WTC11 (cell line): Measurements from ENCODE around the gene AKR1C4.

Experiments
- SMAD4 ChIP-seq: sonication (generic); formaldehyde crosslinking; IDR thresholded peaks from 2 replicates; pipeline ENCODE4 v1.8.0; 2022; ENCODE audit warnings: mild to moderate bottlenecking, missing genetic modification reagents
- SP1 ChIP-seq: sonication (generic); formaldehyde crosslinking; conservative IDR thresholded peaks from 2 replicates; pipeline ENCODE4 v1.8.1; 2022; ENCODE audit warnings: missing genetic modification reagents
- ZNF232 ChIP-seq: sonication (generic); formaldehyde crosslinking; IDR thresholded peaks from 2 replicates; pipeline ENCODE4 v1.8.0; 2022; ENCODE audit warnings: mild to moderate bottlenecking, missing genetic modification reagents
- TF ChIP-seq, protein P1 (sequence below): fragments of 200-600 bp; IDR thresholded peaks from 2 replicates; pipeline ENCODE4 v1.8.0; 2022; ENCODE audit warnings: antibody characterized with exemption

DNA sequence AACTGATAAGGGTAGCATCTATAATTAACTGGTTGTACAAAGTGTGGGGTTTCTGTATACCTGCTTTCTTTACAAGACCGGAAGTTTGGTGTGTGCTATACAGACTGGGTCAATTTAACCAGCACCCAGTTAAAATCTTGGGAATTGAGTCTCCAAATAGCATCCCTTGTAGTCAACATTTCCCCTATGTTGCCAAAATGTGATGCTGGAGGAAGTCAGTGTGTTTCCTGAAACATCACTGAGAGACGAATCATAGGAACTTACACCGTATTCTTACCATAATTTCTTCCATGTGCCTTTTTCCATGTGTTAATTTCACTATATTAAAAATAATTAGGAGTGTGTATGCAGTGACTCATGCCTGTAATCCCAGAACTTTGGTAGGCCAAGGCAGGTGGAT, 1.7 kb downstream of the AKR1C4 start:
- TF ChIP-seq ZNF232 (no peak), SMAD4 (no peak), SP1 (CRISPR knock-in tag) (no peak)
- TF ChIP-seq, protein P1, sequence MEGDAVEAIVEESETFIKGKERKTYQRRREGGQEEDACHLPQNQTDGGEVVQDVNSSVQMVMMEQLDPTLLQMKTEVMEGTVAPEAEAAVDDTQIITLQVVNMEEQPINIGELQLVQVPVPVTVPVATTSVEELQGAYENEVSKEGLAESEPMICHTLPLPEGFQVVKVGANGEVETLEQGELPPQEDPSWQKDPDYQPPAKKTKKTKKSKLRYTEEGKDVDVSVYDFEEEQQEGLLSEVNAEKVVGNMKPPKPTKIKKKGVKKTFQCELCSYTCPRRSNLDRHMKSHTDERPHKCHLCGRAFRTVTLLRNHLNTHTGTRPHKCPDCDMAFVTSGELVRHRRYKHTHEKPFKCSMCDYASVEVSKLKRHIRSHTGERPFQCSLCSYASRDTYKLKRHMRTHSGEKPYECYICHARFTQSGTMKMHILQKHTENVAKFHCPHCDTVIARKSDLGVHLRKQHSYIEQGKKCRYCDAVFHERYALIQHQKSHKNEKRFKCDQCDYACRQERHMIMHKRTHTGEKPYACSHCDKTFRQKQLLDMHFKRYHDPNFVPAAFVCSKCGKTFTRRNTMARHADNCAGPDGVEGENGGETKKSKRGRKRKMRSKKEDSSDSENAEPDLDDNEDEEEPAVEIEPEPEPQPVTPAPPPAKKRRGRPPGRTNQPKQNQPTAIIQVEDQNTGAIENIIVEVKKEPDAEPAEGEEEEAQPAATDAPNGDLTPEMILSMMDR, result no peak
